Memory B cell (primary cell): ENCODE measurements around the gene ZNF79.
A peak's percentile ranks its signal among the peaks of the same experiment; 100 is the strongest.

Experiments used
- ATAC-seq: fragments of 150-1000 bp; cut with Tn5 transposase; 2 replicates; pipeline ENCODE4 v1.10.0; 2021; ENCODE audit warnings: low read depth, mild to moderate bottlenecking, moderate library complexity
- DNase-seq, 2 donors: peaks; one replicate each; pipeline ENCODE4 v3.0.0; 2022; ENCODE audit warnings: low spot score in 2 of 2
- H3K27ac Mint-ChIP-seq: one replicate; pipeline ENCODE4 v1.8.0; 2022; ENCODE audit warnings: mild to moderate bottlenecking, moderate library complexity, mixed read lengths
- H3K27me3 Mint-ChIP-seq: one replicate; pipeline ENCODE4 v1.8.0; 2022; ENCODE audit warnings: mixed read lengths
- H3K36me3 Mint-ChIP-seq: one replicate; pipeline ENCODE4 v1.8.0; 2022; ENCODE audit warnings: mild to moderate bottlenecking, mixed read lengths
- H3K4me1 Mint-ChIP-seq: one replicate; pipeline ENCODE4 v1.8.0; 2022; ENCODE audit warnings: mixed read lengths
- H3K4me3 Mint-ChIP-seq: one replicate; pipeline ENCODE4 v1.8.0; 2022; ENCODE audit warnings: mild to moderate bottlenecking, moderate library complexity, mixed read lengths
- H3K9me3 Mint-ChIP-seq: one replicate; pipeline ENCODE4 v1.8.0; 2022; ENCODE audit warnings: mixed read lengths

The ZNF79 gene

GRCh38 chr9:127392976-127393375, 31.2 kb upstream of the ZNF79 start:
- H3K27me3 Mint-ChIP-seq = peaks cover 1% of the 10 kb centered on the region

GRCh38 chr9:127393645-127394044, 30.5 kb upstream of the ZNF79 start:
- DNase-seq (no peak), ATAC-seq (no peak)
- H3K9me3 Mint-ChIP-seq = no peaks in the 10 kb centered on the region
- peaks cover 10% of the 10 kb centered on the region for H3K4me1 Mint-ChIP-seq
- H3K4me3 Mint-ChIP-seq = no peak overlapping the region
- no peak overlapping the region for H3K27ac Mint-ChIP-seq
- H3K27me3 Mint-ChIP-seq = peaks cover 3% of the 10 kb centered on the region
- no peaks in the 10 kb centered on the region for H3K36me3 Mint-ChIP-seq

More at GRCh38 chr9:127392976-127393375, 31.2 kb upstream of the ZNF79 start:
- Mint-ChIP-seq H3K4me1 (peaks cover 13% of the 10 kb centered on the region), H3K36me3 (no peaks in the 10 kb centered on the region), H3K4me3 (no peak overlapping the region), H3K27ac (no peak overlapping the region), H3K9me3 (no peaks in the 10 kb centered on the region)
- no peak for DNase-seq
- ATAC-seq = no peak

- H3K27me3 Mint-ChIP-seq = peaks cover 3% of the 10 kb centered on the region
- no peaks in the 10 kb centered on the region for H3K9me3 Mint-ChIP-seq
- ATAC-seq (no peak), DNase-seq (no peak)
- peaks cover 9% of the 10 kb centered on the region for H3K4me1 Mint-ChIP-seq
- no peaks in the 10 kb centered on the region for H3K36me3 Mint-ChIP-seq
- H3K27ac Mint-ChIP-seq = no peak overlapping the region
- H3K4me3 Mint-ChIP-seq = peak overlapping the region; percentile 85
These were observed 28.5 kb upstream of the ZNF79 start for GRCh38 chr9:127395497-127396252.

DNA sequence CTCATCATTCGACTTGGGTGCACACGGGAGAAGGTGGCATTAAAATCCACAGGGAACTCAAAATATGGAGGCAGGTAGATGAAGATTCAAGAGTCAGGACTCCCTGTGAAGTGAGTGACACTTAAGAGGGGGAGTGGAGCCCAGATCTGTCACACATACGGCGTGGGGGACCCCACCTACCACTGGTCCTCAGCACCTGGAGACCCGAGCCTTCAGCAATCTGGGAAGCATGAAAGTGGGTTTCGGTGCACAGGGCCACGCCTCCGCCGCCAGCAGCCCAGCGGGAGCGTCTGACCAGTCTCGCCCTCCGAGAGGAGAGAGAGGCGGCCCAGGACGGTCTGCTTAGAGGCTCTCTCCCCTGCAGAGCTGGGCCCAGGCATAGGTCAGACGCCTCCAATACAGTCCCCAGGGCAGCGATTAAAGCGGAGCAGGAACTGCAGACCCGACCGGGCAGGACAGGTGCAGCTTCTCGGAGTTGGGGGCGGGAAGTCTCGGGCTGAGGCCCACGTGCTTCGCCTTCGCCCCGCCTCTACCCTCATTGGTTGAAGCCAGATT, 27.9 kb upstream of the ZNF79 start:
- Mint-ChIP-seq H3K4me1 (peaks cover 9% of the 10 kb centered on the region), H3K36me3 (no peaks in the 10 kb centered on the region), H3K4me3 (peak overlapping the region; percentile 85), H3K27me3 (peaks cover 3% of the 10 kb centered on the region), H3K9me3 (no peaks in the 10 kb centered on the region), H3K27ac (no peak overlapping the region)
- DNase-seq (no peak), ATAC-seq (no peak)

GRCh38 chr9:127396808-127397645, 27.2 kb upstream of the ZNF79 start, which contains the start of gene SLC2A8:
Gene SLC2A8 (plus strand): TSS chr9:127397169. CDS start chr9:127397231, 62 bp downstream.
- H3K9me3 Mint-ChIP-seq = no peaks in the 10 kb centered on the region
- H3K27me3 Mint-ChIP-seq = peaks cover 3% of the 10 kb centered on the region
- peaks cover 9% of the 10 kb centered on the region for H3K4me1 Mint-ChIP-seq
- peak within 1 kb of the TSS; percentile 85 for H3K4me3 Mint-ChIP-seq
- peak within 1 kb of the TSS; percentile 35 for H3K27ac Mint-ChIP-seq
- peak; percentile 86 for ATAC-seq
- peak; percentile 90 to 99 for DNase-seq
- H3K36me3 Mint-ChIP-seq = peaks cover 2% of the 10 kb centered on the region

GRCh38 chr9:127397646-127398274, 26.4 kb upstream of the ZNF79 start:
- DNase-seq (peak; percentile 32 to 47), ATAC-seq (no peak)
- Mint-ChIP-seq H3K36me3 (peaks cover 2% of the 10 kb centered on the region), H3K4me3 (peak overlapping the region; percentile 85), H3K27me3 (peaks cover 3% of the 10 kb centered on the region), H3K27ac (peak overlapping the region; percentile 35), H3K9me3 (no peaks in the 10 kb centered on the region), H3K4me1 (peaks cover 9% of the 10 kb centered on the region)

DNA sequence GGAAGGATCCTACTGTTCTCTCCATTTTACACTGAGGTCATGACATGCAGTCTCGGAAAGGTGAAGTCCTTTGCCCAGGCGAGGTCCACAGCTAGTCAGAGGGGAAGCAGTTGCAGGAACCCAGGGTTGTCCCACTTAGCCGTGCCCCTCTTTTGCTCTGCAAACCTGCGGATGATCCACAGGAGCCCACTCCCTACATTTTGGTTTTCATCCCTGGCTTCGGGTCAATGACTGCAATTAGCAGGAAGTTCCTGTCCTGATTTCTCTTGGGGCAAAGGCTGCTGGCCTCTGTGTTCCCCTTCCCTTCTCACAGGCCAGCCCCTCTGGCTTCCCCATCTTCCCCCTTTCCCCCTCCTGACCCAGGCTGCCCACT, 25.9 kb upstream of the ZNF79 start:
- peaks cover 9% of the 10 kb centered on the region for H3K4me1 Mint-ChIP-seq
- H3K4me3 Mint-ChIP-seq = peak overlapping the region; percentile 85
- peaks cover 2% of the 10 kb centered on the region for H3K36me3 Mint-ChIP-seq
- H3K27ac Mint-ChIP-seq = peak overlapping the region; percentile 35
- peaks cover 3% of the 10 kb centered on the region for H3K27me3 Mint-ChIP-seq
- DNase-seq (no peak), ATAC-seq (no peak)
- H3K9me3 Mint-ChIP-seq = no peaks in the 10 kb centered on the region

DNA sequence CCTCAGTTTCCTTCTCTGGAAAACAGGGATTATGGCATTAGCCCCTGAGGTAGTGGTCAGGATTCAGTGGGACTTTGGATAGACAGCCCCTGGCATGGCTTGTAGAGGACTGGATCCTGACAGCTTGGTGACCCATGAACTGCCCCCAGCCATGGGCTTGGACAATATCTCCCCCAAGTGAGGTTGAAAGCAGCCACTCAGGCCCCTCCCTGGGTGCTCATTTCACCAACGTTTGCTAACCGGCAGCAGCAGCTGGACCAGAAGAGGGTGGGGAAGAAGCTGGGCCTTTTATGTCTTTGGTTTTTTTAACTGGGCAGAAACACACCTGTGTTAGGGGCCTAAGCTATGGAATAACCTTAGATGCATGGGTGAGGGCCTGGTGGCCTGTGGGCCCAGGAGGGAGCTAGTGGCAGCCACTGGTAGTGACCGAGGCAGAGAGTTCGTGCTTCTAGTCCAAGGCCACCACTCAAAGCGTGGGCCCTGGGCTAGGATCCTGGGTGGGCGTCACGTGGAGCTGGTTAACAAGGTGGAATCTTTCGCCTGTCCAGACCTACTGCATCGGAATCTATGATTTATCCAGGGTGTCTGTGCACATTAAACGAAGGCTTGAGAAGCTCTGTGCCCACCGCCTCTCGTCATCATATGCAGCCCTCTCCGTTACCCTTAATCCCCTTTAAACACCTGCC, 25.3 kb upstream of the ZNF79 start:
- DNase-seq (no peak), ATAC-seq (no peak)
- H3K27me3 Mint-ChIP-seq = peaks cover 3% of the 10 kb centered on the region
- H3K4me3 Mint-ChIP-seq = peak overlapping the region; percentile 85
- H3K36me3 Mint-ChIP-seq = peaks cover 2% of the 10 kb centered on the region
- no peak overlapping the region for H3K27ac Mint-ChIP-seq
- no peaks in the 10 kb centered on the region for H3K9me3 Mint-ChIP-seq
- H3K4me1 Mint-ChIP-seq = peaks cover 9% of the 10 kb centered on the region

- H3K9me3 Mint-ChIP-seq = no peaks in the 10 kb centered on the region
- H3K36me3 Mint-ChIP-seq = peaks cover 2% of the 10 kb centered on the region
- peaks cover 9% of the 10 kb centered on the region for H3K4me1 Mint-ChIP-seq
- no peak for DNase-seq
- H3K27me3 Mint-ChIP-seq = peaks cover 3% of the 10 kb centered on the region
- no peak for ATAC-seq
- H3K4me3 Mint-ChIP-seq = no peak overlapping the region
- no peak overlapping the region for H3K27ac Mint-ChIP-seq
These were observed 24.4 kb upstream of the ZNF79 start for GRCh38 chr9:127399736-127400269.

DNA sequence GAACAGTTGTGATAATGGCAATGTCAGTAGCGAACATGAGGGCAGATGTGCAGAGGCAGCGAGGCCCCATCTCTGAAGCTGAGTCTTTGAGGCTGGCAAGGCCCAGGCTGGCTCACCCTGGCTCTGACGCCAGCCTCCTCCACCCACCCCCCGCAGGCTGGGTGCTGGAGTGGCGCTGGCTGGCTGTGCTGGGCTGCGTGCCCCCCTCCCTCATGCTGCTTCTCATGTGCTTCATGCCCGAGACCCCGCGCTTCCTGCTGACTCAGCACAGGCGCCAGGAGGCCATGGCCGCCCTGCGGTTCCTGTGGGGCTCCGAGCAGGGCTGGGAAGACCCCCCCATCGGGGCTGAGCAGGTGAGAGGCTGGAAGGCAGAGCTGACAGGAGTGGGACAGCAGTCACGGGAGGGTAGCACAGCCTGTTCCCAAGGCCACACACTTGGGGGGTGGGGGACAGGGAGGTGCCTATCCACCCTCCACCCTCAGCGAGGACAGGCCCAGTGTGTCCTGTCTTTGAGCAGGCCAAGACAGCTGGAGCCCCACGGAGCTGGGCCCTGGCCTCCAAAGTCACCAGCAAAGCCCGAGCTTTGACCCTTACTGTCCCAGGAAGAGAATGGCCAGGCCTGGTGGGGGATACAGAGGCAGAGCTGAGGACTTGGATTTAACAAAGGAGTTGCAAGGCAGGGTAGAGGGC, 21.6 kb upstream of the ZNF79 start:
- no peak overlapping the region for H3K27ac Mint-ChIP-seq
- peaks cover 1% of the 10 kb centered on the region for H3K27me3 Mint-ChIP-seq

GRCh38 chr9:127403507-127404192, 20.5 kb upstream of the ZNF79 start:
- Mint-ChIP-seq H3K27me3 (no peaks in the 10 kb centered on the region), H3K9me3 (no peaks in the 10 kb centered on the region), H3K27ac (no peak overlapping the region), H3K4me1 (no peaks in the 10 kb centered on the region), H3K4me3 (no peak overlapping the region), H3K36me3 (peaks cover 4% of the 10 kb centered on the region)
- DNase-seq = no peak
- ATAC-seq = no peak

More for the DNA sequence above, 21.6 kb upstream of the ZNF79 start:
- H3K4me3 Mint-ChIP-seq = no peak overlapping the region
- H3K4me1 Mint-ChIP-seq = peaks cover 4% of the 10 kb centered on the region
- ATAC-seq (no peak), DNase-seq (no peak)
- no peaks in the 10 kb centered on the region for H3K9me3 Mint-ChIP-seq
- peaks cover 4% of the 10 kb centered on the region for H3K36me3 Mint-ChIP-seq

GRCh38 chr9:127404631-127405030, 19.6 kb upstream of the ZNF79 start:
- peaks cover 4% of the 10 kb centered on the region for H3K36me3 Mint-ChIP-seq
- no peaks in the 10 kb centered on the region for H3K9me3 Mint-ChIP-seq
- DNase-seq (no peak), ATAC-seq (no peak)
- H3K4me1 Mint-ChIP-seq = no peaks in the 10 kb centered on the region
- H3K4me3 Mint-ChIP-seq = no peak overlapping the region
- no peak overlapping the region for H3K27ac Mint-ChIP-seq
- H3K27me3 Mint-ChIP-seq = no peaks in the 10 kb centered on the region
